WI38 (cell line): Measurements from ENCODE around the gene SELENOF.
"Not testable (repeated sequence)": the region's sequence is repeated elsewhere in the genome, so short reads cannot be mapped to it uniquely, and the experiment has no call there.

Experiments
- H3K4me3 ChIP-seq: 2 replicates; pipeline ENCODE4 v1.5.1; 2011; ENCODE audit warnings: low read depth, mild to moderate bottlenecking, control low read depth, low read length
- CTCF ChIP-seq: IDR thresholded peaks from 2 replicates; pipeline ENCODE4 v1.5.1; 2012; ENCODE audit warnings: low read depth, mild to moderate bottlenecking, control low read depth, low read length

SELENOF gene

GRCh38 chr1:86871001-86871400 is 42.9 kb downstream of the SELENOF start:
- no peak overlapping the region for H3K4me3 ChIP-seq
- TF ChIP-seq CTCF, result no peak

- H3K4me3 ChIP-seq, result no peak overlapping the region
- no peak for TF ChIP-seq CTCF
These were observed 45.4 kb downstream of the SELENOF start for GRCh38 chr1:86868477-86868876.

GRCh38 chr1:86867278-86867677 is 46.6 kb downstream of the SELENOF start:
- not testable (repeated sequence) for H3K4me3 ChIP-seq

- TF ChIP-seq CTCF, result no peak
- H3K4me3 ChIP-seq, result no peak overlapping the region
These were observed 47.3 kb downstream of the SELENOF start for GRCh38 chr1:86866665-86867064.

GRCh38 chr1:86865973-86866637 is 47.8 kb downstream of the SELENOF start:
- no peak overlapping the region for H3K4me3 ChIP-seq
- TF ChIP-seq CTCF, result no peak

GRCh38 chr1:86862920-86863319 is 51.0 kb downstream of the SELENOF start:
- TF ChIP-seq CTCF, result no peak
- H3K4me3 ChIP-seq, result no peak overlapping the region

- TF ChIP-seq CTCF, result no peak
- no peak overlapping the region for H3K4me3 ChIP-seq
These were observed 52.5 kb downstream of the SELENOF start for GRCh38 chr1:86861424-86861823.

GRCh38 chr1:86860424-86860823 is 53.5 kb downstream of the SELENOF start:
- TF ChIP-seq CTCF, result no peak
- no peak overlapping the region for H3K4me3 ChIP-seq
